Measurements from ENCODE around the gene HLA-DRB1.

DNA sequence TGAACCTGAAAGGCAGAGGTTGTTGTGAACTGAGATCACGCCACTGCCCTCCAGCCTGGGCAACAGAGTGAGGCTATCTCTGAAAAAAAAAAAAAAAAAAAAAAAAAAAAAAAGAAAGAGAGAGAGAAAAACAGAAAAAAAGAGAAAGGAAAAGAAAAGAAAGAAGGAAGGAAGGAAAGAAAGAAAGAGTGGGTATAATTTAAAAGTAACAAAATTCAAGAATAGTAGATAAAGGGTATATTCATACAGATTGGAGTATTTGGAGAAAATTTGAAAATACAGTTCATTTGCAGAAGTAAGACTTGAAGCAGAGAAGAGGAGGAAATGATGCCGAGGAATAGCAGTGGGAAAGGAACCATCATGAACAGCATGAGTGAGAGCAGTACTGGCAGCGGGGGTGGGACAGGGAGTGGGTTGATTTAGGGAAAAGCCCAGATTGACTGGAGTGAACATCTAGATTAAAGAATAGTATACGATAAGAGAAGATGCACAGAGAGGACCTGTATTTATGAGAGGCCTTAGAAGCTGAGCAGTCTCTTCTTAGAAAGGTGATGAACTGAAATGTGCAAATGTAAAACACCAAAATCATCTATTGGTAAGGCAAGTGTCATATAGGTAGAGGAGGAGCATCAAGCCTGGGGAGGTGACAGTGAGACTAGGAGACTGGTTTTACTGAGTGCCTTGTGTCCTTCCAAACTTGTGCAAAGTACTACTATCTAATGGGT, 17.8 kb upstream of the HLA-DRB1 start:
- TF ChIP-seq, protein P1, sequence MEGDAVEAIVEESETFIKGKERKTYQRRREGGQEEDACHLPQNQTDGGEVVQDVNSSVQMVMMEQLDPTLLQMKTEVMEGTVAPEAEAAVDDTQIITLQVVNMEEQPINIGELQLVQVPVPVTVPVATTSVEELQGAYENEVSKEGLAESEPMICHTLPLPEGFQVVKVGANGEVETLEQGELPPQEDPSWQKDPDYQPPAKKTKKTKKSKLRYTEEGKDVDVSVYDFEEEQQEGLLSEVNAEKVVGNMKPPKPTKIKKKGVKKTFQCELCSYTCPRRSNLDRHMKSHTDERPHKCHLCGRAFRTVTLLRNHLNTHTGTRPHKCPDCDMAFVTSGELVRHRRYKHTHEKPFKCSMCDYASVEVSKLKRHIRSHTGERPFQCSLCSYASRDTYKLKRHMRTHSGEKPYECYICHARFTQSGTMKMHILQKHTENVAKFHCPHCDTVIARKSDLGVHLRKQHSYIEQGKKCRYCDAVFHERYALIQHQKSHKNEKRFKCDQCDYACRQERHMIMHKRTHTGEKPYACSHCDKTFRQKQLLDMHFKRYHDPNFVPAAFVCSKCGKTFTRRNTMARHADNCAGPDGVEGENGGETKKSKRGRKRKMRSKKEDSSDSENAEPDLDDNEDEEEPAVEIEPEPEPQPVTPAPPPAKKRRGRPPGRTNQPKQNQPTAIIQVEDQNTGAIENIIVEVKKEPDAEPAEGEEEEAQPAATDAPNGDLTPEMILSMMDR (IDR thresholded peaks at IDR 0.05; ENCODE audit: extremely low read depth in 1 of 2, insufficient read depth in 1 of 2, low read depth in 1 of 2, low read length in 2 of 2): no peak
- TF ChIP-seq POLR2A (IDR thresholded peaks at IDR 0.05; ENCODE audit: low read depth, low read length) (no peak), FOS (IDR thresholded peaks at IDR 0.05; ENCODE audit: borderline replicate concordance, insufficient read depth, low read length) (no peak), EZH2 (IDR thresholded peaks at IDR 0.05; ENCODE audit: borderline replicate concordance, low read depth, low read length, severe bottlenecking) (no peak), POLR2AphosphoS5 (IDR thresholded peaks at IDR 0.05; ENCODE audit: insufficient read depth, low read depth, low read length) (no peak)
- TF ChIP-seq, protein P2, sequence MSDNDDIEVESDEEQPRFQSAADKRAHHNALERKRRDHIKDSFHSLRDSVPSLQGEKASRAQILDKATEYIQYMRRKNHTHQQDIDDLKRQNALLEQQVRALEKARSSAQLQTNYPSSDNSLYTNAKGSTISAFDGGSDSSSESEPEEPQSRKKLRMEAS (IDR thresholded peaks at IDR 0.05; ENCODE audit: insufficient read depth, insufficient read length): no peak
